A549 treated with Mapracorat at 1 μM for 4 hours (cell line): Measurements from ENCODE around the gene FAM153A. TPM values are rescaled to one million over a fixed set of nuclear protein-coding genes. Genes with fewer than 3 reads are reported as not detected.

ENCODE experiments used
- total RNA-seq: library from RNA; stranded (reverse); fragments of 200-300 nt; extraction: Qiagen RNA extraction; gene quantifications from 5 replicates; pipeline ENCODE4 v1.2.3, GENCODE V29; 2022

Gene FAM153A
- total RNA-seq: not detected in 5 replicates

GRCh38 chr5:177782792-177783633, at the start of gene FAM153A:
FAM153A (minus strand) TSS chr5:177782899.

Other genes starting within 250 kb of the FAM153A start
- 25.2 to 32.8 TPM (median 29.0 TPM) in 5 replicates for gene FAM193B, start 228.3 kb downstream of the FAM153A start, total RNA-seq
- gene TMED9, start 190.7 kb downstream of the FAM153A start, total RNA-seq: 270 to 298 TPM (median 275 TPM) in 5 replicates
- gene B4GALT7, start 182.8 kb downstream of the FAM153A start, total RNA-seq: 20.2 to 29.4 TPM (median 27.6 TPM) in 5 replicates
- not detected in 5 replicates for gene PROP1, start 213.3 kb upstream of the FAM153A start, total RNA-seq